HL-60 (cell line): ENCODE data around the gene STRIP1.
"Not testable (repeated sequence)": the region's sequence is repeated elsewhere in the genome, so short reads cannot be mapped to it uniquely, and the experiment has no call there.

ENCODE experiments used
- DNase-seq, 2 experiments: peaks; one replicate each; pipeline ENCODE4 v3.0.0-alpha.2; 2010 to 2020; ENCODE audit warnings: low read depth in 1 of 2, low spot score in 1 of 2
- H3K27ac ChIP-seq: fragments of 250-450 bp; sonication (Bioruptor Pico); replicated peaks from 2 replicates; pipeline ENCODE4 v1.5.1; 2020; ENCODE audit warnings: mild to moderate bottlenecking, moderate library complexity
- H3K27me3 ChIP-seq: fragments of 250-450 bp; sonication (Bioruptor Pico); 2 replicates; pipeline ENCODE4 v1.5.1; 2021; ENCODE audit warnings: mild to moderate bottlenecking, moderate library complexity; ENCODE audit not compliant: insufficient read depth, poor library complexity, severe bottlenecking
- H3K4me3 ChIP-seq: replicated peaks from 2 replicates; pipeline ENCODE4 v1.5.1; 2011; ENCODE audit warnings: mild to moderate bottlenecking, control low read depth, low read length; ENCODE audit not compliant: insufficient read depth
- GABPA ChIP-seq: IDR thresholded peaks from 2 replicates; pipeline ENCODE4 v1.6.1; 2012; ENCODE audit warnings: low read depth
- POLR2AphosphoS5 ChIP-seq: IDR thresholded peaks from 2 replicates; pipeline ENCODE4 v1.6.1; 2012; ENCODE audit warnings: low read depth
- SPI1 ChIP-seq: IDR thresholded peaks from 2 replicates; pipeline ENCODE4 v1.6.1; 2012; ENCODE audit warnings: low read depth, mild to moderate bottlenecking, borderline replicate concordance
- TF ChIP-seq, protein P1 (sequence below): IDR thresholded peaks from 2 replicates; pipeline ENCODE4 v1.6.1; 2012; ENCODE audit warnings: low read depth; ENCODE audit not compliant: insufficient replicate concordance
- TF ChIP-seq, protein P2 (sequence below): IDR thresholded peaks from one replicate; pipeline ENCODE4 v1.5.1; 2011; ENCODE audit warnings: low read length, control low read depth, inconsistent platforms; ENCODE audit not compliant: insufficient read depth

STRIP1 gene

DNA sequence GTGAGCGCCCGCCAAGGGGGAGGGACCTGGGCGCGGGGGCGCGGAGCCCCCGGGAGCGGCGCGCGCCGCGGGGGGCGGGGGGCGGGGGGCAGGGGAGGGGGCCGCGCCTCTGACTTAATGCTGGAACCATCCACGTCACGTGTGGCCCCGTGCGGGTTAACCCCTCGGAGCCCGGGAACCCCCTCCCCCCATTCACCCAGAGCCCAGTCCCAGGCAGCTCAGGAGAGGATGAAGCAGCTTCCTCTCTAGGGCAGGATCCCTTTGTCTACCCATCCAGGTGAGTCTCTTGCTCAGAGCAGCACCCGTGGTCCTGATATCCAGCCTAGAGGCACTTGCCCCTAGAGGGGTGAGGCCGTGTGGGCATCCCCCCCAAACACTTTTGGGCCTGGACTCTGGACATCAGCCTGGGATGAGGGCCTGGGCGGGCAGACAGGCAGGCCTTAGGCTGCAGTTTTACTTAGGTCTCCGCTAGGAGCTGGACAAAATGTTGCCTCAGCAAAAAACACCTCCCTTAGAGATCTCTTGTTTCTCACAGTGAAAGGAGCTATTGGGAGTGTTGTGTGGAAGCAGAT lies 36.3 kb downstream of the STRIP1 start, which contains the start of gene ALX3:
Gene ALX3, minus strand, starts transcription at position 2 of the 572 bp plus-strand sequence. CDS start 60 bp downstream, outside the sequence.
- H3K27me3 ChIP-seq, result peaks cover 70% of the 10 kb centered on the region
- no peak for DNase-seq
- no peak within 1 kb of the TSS for H3K4me3 ChIP-seq

DNA sequence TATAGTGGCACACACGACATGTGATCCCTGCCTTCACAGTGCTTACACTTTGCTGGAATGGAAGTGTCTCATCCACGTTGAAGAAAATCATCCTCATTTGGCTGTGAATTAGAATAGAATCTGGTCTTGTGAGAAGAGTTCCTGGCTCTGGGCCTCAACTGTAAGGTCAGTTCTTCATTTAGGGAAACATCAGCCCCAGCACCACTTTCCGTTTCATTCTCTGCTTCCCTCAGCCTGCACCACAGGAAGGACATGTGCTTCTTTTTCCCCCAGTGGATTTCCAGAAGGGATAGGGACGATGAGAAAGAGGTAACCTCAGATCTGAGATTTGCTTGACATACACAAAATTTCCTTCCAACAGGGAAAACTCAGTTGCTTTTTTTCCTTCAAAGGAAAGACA lies 39.7 kb downstream of the STRIP1 start:
- no peak for DNase-seq
- H3K27me3 ChIP-seq, result peaks cover 43% of the 10 kb centered on the region

More for the DNA sequence above, 36.3 kb downstream of the STRIP1 start, which contains the start of gene ALX3:
- no peak within 1 kb of the TSS for H3K27ac ChIP-seq
- TF ChIP-seq, protein P1, sequence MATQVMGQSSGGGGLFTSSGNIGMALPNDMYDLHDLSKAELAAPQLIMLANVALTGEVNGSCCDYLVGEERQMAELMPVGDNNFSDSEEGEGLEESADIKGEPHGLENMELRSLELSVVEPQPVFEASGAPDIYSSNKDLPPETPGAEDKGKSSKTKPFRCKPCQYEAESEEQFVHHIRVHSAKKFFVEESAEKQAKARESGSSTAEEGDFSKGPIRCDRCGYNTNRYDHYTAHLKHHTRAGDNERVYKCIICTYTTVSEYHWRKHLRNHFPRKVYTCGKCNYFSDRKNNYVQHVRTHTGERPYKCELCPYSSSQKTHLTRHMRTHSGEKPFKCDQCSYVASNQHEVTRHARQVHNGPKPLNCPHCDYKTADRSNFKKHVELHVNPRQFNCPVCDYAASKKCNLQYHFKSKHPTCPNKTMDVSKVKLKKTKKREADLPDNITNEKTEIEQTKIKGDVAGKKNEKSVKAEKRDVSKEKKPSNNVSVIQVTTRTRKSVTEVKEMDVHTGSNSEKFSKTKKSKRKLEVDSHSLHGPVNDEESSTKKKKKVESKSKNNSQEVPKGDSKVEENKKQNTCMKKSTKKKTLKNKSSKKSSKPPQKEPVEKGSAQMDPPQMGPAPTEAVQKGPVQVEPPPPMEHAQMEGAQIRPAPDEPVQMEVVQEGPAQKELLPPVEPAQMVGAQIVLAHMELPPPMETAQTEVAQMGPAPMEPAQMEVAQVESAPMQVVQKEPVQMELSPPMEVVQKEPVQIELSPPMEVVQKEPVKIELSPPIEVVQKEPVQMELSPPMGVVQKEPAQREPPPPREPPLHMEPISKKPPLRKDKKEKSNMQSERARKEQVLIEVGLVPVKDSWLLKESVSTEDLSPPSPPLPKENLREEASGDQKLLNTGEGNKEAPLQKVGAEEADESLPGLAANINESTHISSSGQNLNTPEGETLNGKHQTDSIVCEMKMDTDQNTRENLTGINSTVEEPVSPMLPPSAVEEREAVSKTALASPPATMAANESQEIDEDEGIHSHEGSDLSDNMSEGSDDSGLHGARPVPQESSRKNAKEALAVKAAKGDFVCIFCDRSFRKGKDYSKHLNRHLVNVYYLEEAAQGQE, result no peak
- TF ChIP-seq SPI1 (no peak), GABPA (no peak), POLR2AphosphoS5 (no peak)
- TF ChIP-seq, protein P2, sequence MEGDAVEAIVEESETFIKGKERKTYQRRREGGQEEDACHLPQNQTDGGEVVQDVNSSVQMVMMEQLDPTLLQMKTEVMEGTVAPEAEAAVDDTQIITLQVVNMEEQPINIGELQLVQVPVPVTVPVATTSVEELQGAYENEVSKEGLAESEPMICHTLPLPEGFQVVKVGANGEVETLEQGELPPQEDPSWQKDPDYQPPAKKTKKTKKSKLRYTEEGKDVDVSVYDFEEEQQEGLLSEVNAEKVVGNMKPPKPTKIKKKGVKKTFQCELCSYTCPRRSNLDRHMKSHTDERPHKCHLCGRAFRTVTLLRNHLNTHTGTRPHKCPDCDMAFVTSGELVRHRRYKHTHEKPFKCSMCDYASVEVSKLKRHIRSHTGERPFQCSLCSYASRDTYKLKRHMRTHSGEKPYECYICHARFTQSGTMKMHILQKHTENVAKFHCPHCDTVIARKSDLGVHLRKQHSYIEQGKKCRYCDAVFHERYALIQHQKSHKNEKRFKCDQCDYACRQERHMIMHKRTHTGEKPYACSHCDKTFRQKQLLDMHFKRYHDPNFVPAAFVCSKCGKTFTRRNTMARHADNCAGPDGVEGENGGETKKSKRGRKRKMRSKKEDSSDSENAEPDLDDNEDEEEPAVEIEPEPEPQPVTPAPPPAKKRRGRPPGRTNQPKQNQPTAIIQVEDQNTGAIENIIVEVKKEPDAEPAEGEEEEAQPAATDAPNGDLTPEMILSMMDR, result no peak

DNA sequence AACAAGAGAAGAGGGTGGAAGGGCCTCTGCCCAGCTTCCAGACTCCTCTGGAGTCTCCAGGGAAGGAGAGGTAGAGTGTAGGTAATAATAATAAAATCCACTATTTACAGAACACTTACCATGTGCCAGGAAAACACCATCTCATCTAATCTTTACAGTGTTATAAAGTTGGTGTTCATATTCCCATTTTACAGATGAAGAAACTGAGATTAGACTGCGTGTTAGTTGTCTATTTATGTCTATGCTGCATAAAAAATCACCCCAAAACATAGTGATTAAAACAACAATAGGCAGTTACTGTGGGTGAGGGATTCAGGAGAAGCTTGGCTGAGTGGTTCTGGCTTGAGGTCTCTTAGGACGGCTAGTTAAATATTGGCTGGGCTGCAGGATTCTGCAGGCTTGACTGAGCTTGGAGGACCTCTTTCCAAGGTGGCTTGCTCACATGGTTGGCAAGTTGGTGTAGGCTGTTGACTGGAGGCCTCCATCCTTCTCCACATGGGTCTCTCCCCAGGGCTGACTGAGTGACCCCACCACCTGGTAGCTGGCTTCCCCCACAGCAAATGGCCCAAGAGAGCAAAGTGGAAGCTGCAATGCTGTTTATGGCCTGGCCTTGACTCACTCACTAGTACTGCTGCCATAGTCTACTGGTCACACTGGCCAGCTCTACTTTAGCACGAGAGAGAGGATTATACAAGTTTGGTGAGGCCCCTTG lies 42.5 kb downstream of the STRIP1 start:
- peaks cover 20% of the 10 kb centered on the region for H3K27me3 ChIP-seq
- DNase-seq, result no peak
- TF ChIP-seq SPI1, result no peak
- TF ChIP-seq, protein P2, result no peak
- no peak for TF ChIP-seq GABPA
- TF ChIP-seq, protein P1, result no peak
- no peak for TF ChIP-seq POLR2AphosphoS5
- no peak overlapping the region for H3K27ac ChIP-seq
- H3K4me3 ChIP-seq, result no peak overlapping the region

More for the DNA sequence above, 39.7 kb downstream of the STRIP1 start:
- Histone ChIP-seq H3K4me3 (no peak overlapping the region), H3K27ac (no peak overlapping the region)
- TF ChIP-seq SPI1 (no peak), POLR2AphosphoS5 (no peak), GABPA (no peak)
- TF ChIP-seq, protein P2, result no peak
- TF ChIP-seq, protein P1, result no peak

DNA sequence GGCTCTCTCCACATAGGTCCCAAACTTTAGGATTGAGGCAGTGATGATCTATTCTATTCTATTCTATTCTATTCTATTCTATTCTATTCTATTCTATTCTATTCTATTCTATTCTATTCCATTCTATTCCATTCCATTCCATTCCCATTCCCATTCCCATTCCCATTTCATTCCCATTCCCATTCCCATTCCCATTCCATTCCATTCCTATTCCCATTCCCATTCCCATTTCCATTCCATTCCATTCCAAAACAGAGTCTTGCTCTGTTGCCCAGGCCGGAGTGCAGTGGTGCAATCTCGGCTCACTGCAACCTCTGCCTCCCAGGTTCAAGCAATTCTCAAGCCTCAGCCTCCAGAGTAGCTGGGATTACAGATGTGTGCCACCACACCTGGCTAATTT lies 45.6 kb downstream of the STRIP1 start:
- H3K27me3 ChIP-seq, result peaks cover 26% of the 10 kb centered on the region
- not testable (repeated sequence) for H3K27ac ChIP-seq, H3K4me3 ChIP-seq, DNase-seq
